Activated CD4-positive, alpha-beta T cell treated with anti-CD3 and anti-CD28 coated beads, Interleukin-2, amount 50 U/mL, for 24 hours (primary cell): ENCODE measurements around the gene TACC2.
"Not testable (repeated sequence)": the region's sequence is repeated elsewhere in the genome, so short reads cannot be mapped to it uniquely, and the experiment has no call there.

ENCODE experiments used
- DNase-seq, 2 donors: peaks; one replicate each; pipeline ENCODE4 v3.0.0-alpha.2; 2020; ENCODE audit warnings: low read depth in 1 of 2, low spot score in 1 of 2

The TACC2 gene

DNA sequence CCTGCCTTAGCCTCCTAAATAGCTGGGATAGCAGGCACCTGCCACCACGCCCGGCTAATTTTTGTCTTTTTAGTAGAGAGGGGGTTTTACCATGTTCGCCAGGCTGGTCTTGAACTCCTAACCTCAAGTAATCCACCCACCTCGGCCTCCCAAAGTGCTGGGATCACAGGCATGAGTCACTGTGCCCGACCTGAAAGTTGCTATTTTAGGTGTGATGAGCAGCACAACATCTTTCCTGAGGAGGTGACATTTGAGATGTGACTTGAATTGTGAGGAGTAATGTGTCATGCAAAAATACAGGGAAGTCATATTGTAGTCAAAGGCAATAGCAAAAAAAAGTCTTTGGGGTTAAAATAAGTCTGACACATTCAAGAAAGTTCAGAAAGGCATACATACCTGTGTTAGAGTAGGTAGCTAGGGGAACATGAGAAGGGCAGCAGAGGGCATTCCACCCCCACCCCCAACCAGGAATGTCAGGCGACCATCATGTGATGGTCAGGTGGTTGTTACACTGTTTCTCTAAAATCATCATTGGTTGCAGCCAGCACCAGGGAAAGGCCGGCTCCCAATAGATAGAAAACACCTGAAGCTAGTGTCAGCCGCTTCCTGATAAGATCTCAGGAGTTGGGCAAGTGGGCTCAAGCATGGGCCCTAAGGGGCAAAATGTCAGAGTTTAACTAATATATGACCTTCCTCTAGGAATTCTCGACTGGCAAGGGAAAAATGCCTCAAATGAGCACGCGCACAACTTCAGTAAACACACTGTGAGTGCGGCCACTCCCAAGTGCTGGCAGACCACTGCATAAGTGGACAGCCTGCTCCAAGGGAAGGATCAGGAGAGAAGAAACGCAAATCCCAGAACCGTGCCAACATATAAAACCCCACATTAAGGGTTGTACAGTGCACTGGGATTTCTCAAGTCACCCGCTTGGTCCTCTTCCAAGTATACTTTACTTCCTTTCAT, at the start of gene TACC2:
TSS of gene TACC2 (plus strand) at position 803 of the 964 bp plus-strand sequence. CDS start 32,819 bp downstream, outside the sequence.
- DNase-seq = no peak

DNA sequence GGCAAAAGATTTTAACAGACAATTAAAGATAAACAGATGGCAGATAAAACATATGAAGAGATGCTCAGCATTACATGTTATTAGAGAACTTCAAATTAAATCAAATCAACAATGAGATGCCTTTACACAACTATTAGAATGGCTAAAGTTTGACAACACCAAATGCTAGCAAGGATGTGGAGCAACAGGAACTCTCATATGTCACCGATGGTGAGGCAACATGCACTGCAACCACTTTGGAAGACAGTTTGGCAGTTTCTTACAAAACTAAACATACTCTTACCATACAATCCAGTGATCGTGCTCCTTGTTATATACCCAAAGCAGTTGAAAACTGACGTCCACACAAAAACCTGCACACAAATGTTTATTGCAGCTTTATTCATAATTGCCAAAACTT, 47.4 kb upstream of the TACC2 start:
- DNase-seq = no peak

DNA sequence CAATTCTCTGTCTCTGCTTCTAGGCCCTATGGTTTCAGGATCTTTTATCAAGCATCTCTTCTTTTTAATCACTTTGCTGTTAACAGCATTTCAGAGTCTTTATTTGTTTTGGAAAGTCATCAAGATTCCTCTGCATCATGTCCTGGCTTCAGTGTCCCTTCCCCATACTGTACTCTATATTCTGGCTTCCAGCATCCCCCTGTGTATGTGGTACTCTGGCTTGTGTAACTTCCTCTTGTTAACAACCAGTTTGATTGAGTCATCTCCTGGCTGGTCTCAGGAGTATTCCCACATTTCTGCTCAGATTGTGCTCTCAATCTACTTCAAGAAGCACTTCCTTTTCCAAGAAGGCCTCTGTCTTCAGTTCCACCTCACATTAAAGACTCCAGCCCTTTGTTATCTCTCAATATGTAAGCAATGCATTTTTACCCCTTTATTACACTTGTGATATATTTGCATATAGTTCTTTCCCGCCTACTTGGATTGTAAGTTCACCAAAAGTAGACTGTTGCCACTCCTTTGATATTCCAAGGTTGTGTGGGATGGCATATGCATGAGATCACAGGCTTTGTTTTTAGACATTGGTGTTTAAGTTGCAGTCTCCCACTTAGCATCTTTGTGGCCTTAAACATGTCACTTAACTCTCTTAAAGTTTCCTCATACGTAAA, 46.1 kb upstream of the TACC2 start:
- DNase-seq = no peak

GRCh38 chr10:121947343-121948330, 41.3 kb upstream of the TACC2 start:
- no peak for DNase-seq

DNA sequence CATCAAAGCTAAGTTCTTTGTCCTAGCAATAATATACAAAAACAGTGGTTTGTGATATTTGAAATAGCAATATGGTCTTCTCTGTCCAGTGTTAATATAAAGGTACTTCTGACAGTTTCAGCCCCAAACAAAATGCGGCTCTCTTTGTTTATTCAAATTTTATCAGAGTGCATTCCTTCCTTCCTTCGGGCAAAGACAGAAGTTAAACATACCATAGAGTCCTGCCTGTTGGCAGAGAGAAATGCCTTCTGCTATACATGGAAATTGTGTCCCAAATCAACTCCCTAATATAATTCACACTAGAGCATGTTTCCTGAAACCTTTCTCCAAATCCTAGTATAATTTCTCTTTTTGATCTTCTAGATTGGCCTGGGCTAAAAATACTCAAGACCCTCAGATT, 39.9 kb upstream of the TACC2 start:
- no peak for DNase-seq

- DNase-seq = no peak
Measured at GRCh38 chr10:121949451-121949850, 39.5 kb upstream of the TACC2 start.

DNA sequence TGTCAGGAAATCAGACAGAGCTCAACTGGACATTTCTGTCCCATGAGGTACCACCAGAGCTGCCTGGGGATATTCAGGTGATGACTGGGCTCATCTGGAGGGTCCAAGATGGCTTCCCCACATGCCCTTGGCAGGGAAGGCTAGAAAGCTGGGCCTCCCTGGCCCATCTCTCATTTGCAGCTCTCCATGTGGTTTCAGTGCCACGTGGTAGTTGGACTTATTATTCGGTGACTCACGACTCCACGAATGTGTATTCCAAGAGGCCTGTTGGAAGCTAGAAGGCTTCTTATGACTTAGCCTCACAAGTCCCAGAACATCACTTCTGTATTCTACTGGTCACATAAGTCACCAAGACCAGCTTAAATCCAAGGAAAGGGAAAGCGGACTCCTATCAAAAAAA, 36.7 kb upstream of the TACC2 start:
- DNase-seq = no peak

GRCh38 chr10:121956111-121957061, 32.6 kb upstream of the TACC2 start:
- no peak for DNase-seq

DNA sequence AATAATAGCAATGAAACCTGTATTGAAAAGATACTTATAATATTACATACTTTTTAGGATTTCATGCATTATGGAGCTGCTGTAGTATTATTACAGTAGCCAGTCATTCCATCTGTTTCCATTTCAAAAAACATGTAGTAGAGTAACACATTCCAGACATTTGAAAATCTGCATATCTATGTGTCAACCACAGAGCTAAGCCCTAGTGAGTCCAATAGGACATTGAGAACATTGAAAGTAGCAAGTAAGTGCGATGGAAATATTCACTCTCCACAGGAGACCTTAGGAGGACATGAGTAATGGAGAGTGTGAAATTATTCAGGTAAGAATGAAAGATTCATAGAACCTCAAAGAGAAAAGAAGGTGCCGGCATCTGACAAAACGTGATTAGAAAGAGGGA, 29.3 kb upstream of the TACC2 start:
- DNase-seq = no peak

- no peak for DNase-seq
Measured at GRCh38 chr10:121961456-121961855, 27.5 kb upstream of the TACC2 start.

- DNase-seq = no peak
Measured at GRCh38 chr10:121965996-121966395, 23.0 kb upstream of the TACC2 start.

GRCh38 chr10:121969086-121969485, 19.9 kb upstream of the TACC2 start:
- not testable (repeated sequence) for DNase-seq

- DNase-seq = peak in 1 of 2 donors; percentile 8
Measured at GRCh38 chr10:121974019-121974534, 14.9 kb upstream of the TACC2 start.

- DNase-seq = peak; percentile 61 to 62
Measured at GRCh38 chr10:121974535-121975294, 14.2 kb upstream of the TACC2 start, which contains the start of gene NSMCE4A. Gene NSMCE4A, minus strand, starts transcription at chr10:121975217. Its CDS starts 52 bp downstream, at chr10:121975165.

DNA sequence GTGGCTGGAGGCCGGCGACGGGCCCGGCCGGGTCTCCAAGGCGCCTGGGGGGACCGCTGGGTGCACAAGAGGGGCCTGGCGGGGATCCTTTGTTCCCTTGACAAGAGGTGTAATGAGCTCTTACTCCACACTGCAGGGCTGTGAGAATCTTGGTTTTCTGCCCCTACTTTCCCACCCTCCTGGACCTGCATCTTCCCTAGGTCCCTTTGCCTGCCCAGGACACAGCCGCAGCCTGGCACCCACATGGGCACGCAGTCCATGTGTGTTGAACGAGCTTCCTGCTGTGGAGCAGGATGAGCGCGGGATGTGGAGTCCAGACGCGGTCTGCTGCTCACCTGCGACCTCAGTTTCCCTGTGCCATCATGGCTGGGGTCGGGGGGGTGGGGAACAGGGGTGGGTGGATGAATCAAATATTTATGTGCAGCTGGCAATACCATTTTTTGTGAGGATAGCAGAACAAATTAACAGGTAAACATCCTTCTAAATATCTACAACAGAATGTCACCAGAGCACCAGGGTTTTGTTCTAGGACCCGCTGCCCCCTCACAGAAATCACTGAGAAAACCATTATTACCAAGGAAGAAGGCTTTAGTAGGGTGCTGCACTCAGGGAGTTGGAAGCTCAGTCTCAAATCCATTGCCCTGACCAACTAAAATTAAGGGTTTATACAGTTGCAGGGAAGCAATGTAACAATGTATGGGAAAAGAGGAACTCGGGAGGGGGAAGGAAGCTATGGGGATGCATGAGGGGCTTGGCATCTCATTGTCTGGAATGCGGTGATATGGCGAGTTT, 13.5 kb upstream of the TACC2 start:
- no peak for DNase-seq

GRCh38 chr10:121976607-121977006, 12.4 kb upstream of the TACC2 start:
- no peak for DNase-seq

DNA sequence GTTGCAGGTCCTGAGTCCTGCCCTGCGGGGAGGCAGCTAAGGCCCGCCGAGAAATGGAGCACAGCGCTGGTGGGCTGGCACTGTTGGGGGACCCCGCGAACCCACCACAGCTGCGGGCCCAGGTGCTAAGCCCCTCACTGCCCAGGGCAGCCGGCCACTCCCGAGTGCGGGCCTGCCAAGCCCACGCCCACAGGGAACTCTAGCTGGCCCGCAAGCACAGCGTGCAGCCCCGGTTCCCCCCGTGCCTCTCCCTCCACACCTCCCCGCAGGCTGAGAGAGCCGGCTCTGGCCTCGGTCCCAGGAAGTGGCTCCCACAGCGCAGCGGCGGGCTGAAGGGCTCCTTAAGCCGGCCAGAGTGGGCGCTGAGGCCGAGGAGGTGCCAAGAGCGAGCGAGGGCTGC, 10.5 kb upstream of the TACC2 start:
- no peak for DNase-seq

- no peak for DNase-seq
Measured at GRCh38 chr10:121981346-121981745, 7.6 kb upstream of the TACC2 start.
